A549 (cell line): ENCODE data around the gene CDH18. TPM values are rescaled to one million over a fixed set of nuclear protein-coding genes. Genes with fewer than 3 reads are reported as not detected.

ENCODE experiments used
- ATAC-seq, 2 experiments: fragments of 200-7000 bp in 1 of 2; fragments of >200 bp in 1 of 2; cut with Nextera tagmentation in 1 of 2; cut with Tn5 transposase in 1 of 2; 3 replicates each; pipeline versions ENCODE4 v1.8.0 to v1.9.1; 2018 to 2020; ENCODE audit warnings: mild to moderate bottlenecking in 1 of 2, moderate library complexity in 1 of 2
- CTCF ChIA-PET: fragments of 300-600 bp; sonication (Branson Sonifier 250); formaldehyde crosslinking; extraction: SDS; loops from one replicate; lab custom pipeline; 2021; ENCODE audit warnings: antibody characterized with exemption, inconsistent platforms; lab: Yijun Ruan, JAX
- POLR2A ChIA-PET: fragments of 350-600 bp; formaldehyde crosslinking; extraction: SDS; loops from one replicate; lab custom pipeline; 2021; ENCODE audit warnings: antibody characterized with exemption, inconsistent platforms; lab: Yijun Ruan, JAX
- DNase-seq, 2 experiments: peaks; one replicate each; pipeline versions ENCODE4 v3.0.0 to v3.0.0-alpha.2; 2011 to 2016; ENCODE audit warnings: low read depth in 1 of 2, low spot score in 1 of 2
- FAIRE-seq: peaks from 2 replicates; lab custom pipeline; 2011; peaks lifted over from hg19 to GRCh38; lab: Jason Lieb, UNC
- H3K27ac ChIP-seq, 2 experiments: fragments of >200 bp; sonication (Bioruptor Twin); formaldehyde crosslinking; 3 replicates each; pipeline ENCODE4 v1.5.1; 2016 to 2017
- H3K4me1 ChIP-seq: fragments of >200 bp; sonication (Bioruptor Twin); formaldehyde crosslinking; 3 replicates; pipeline ENCODE4 v1.6.1; 2016
- H3K4me2 ChIP-seq: fragments of >200 bp; sonication (Bioruptor Twin); formaldehyde crosslinking; 3 replicates; pipeline ENCODE4 v1.6.1; 2016
- H3K4me3 ChIP-seq: fragments of >200 bp; sonication (Bioruptor Twin); formaldehyde crosslinking; 3 replicates; pipeline ENCODE4 v1.5.1; 2016
- H3K9me3 ChIP-seq: fragments of >200 bp; sonication (Bioruptor Twin); formaldehyde crosslinking; 3 replicates; pipeline ENCODE4 v1.6.1; 2016
- BHLHE40 ChIP-seq: IDR thresholded peaks from 2 replicates; pipeline ENCODE4 v1.6.1; 2012; ENCODE audit warnings: low read depth, low read length, inconsistent platforms
- CHD4 ChIP-seq: fragments of 200-600 bp; sonication (generic); IDR thresholded peaks from 2 replicates; pipeline ENCODE4 v1.6.1; 2016; ENCODE audit warnings: antibody characterized with exemption, mild to moderate bottlenecking, borderline replicate concordance
- EP300 ChIP-seq, 2 experiments: fragments of >200 bp; sonication (Bioruptor Twin); formaldehyde crosslinking; IDR thresholded peaks; 2 replicates in 1 of 2; 3 replicates in 1 of 2; pipeline ENCODE4 v1.6.1; 2016 to 2017
- ESRRA ChIP-seq: fragments of 150-350 bp; IDR thresholded peaks from 2 replicates; pipeline ENCODE4 v1.6.1; 2014; ENCODE audit warnings: mild to moderate bottlenecking, low read length, borderline replicate concordance
- HDAC2 ChIP-seq: fragments of 200-600 bp; sonication (generic); IDR thresholded peaks from 2 replicates; pipeline ENCODE4 v1.6.1; 2016
- HEYL ChIP-seq: fragments of 250-450 bp; sonication (Bioruptor Pico); IDR thresholded peaks from 2 replicates; pipeline ENCODE4 v1.8.0; 2021; ENCODE audit warnings: mild to moderate bottlenecking, moderate library complexity
- JUN ChIP-seq, 2 experiments: fragments of >200 bp; sonication (Bioruptor Twin); formaldehyde crosslinking; IDR thresholded peaks; 2 replicates in 1 of 2; 3 replicates in 1 of 2; pipeline ENCODE4 v1.6.1; 2016 to 2017
- KDM1A ChIP-seq: fragments of 200-600 bp; sonication (generic); IDR thresholded peaks from 2 replicates; pipeline ENCODE4 v1.6.1; 2016; ENCODE audit warnings: low read depth, mild to moderate bottlenecking
- KDM5A ChIP-seq: fragments of 200-600 bp; sonication (generic); IDR thresholded peaks from 2 replicates; pipeline ENCODE4 v1.6.1; 2016; ENCODE audit warnings: antibody characterized with exemption, mild to moderate bottlenecking
- NPAS2 ChIP-seq: fragments of 250-450 bp; sonication (Bioruptor Pico); IDR thresholded peaks from 2 replicates; pipeline ENCODE4 v1.8.0; 2022; ENCODE audit warnings: mild to moderate bottlenecking, moderate library complexity, borderline replicate concordance
- PHF8 ChIP-seq: fragments of 200-600 bp; sonication (generic); IDR thresholded peaks from 2 replicates; pipeline ENCODE4 v1.6.1; 2016; ENCODE audit warnings: low read depth, mild to moderate bottlenecking, antibody characterized with exemption, moderate library complexity, borderline replicate concordance
- RCOR1 ChIP-seq: fragments of 150-350 bp; IDR thresholded peaks from 2 replicates; pipeline ENCODE4 v1.6.1; 2014; ENCODE audit warnings: antibody characterized with exemption, low read length, low read depth
- RFX5 ChIP-seq: fragments of 450-650 bp; IDR thresholded peaks from 2 replicates; pipeline ENCODE4 v1.7.1; 2014; ENCODE audit warnings: antibody characterized with exemption, mild to moderate bottlenecking, moderate library complexity
- RNF2 ChIP-seq: fragments of 200-600 bp; sonication (generic); IDR thresholded peaks from 2 replicates; pipeline ENCODE4 v1.6.1; 2016; ENCODE audit warnings: low read depth, mild to moderate bottlenecking, antibody characterized with exemption, moderate library complexity, borderline replicate concordance
- TFCP2L1 ChIP-seq: fragments of 250-450 bp; sonication (Bioruptor Pico); IDR thresholded peaks from 2 replicates; pipeline ENCODE4 v1.5.0; 2021; ENCODE audit warnings: mild to moderate bottlenecking
- TP53 ChIP-seq: fragments of 250-450 bp; sonication (Bioruptor Pico); IDR thresholded peaks from 2 replicates; pipeline ENCODE4 v1.5.0; 2021; ENCODE audit warnings: mild to moderate bottlenecking, moderate library complexity
- ZC3H11A ChIP-seq: fragments of 450-650 bp; IDR thresholded peaks from 2 replicates; pipeline ENCODE4 v1.6.1; 2014; ENCODE audit warnings: antibody characterized with exemption, mild to moderate bottlenecking
- ZNF302 ChIP-seq: fragments of 250-450 bp; sonication (Bioruptor Pico); IDR thresholded peaks from 2 replicates; pipeline ENCODE4 v1.9.0; 2021; ENCODE audit warnings: inconsistent platforms, mild to moderate bottlenecking, moderate library complexity
- ZSCAN20 ChIP-seq: fragments of 250-450 bp; sonication (Bioruptor Pico); IDR thresholded peaks from 2 replicates; pipeline ENCODE4 v1.8.0; 2022; ENCODE audit warnings: mild to moderate bottlenecking, moderate library complexity
- WGBS: methylation state at CpG from one replicate; pipeline ENCODE4 v1.1.6; 2017; ENCODE audit errors: missing lambda C conversion rate; 5-methylcytosine and 5-hydroxymethylcytosine counted together
- polyA plus RNA-seq, 4 experiments: library from polyadenylated mRNA; depleted of rRNA in 3 of 4; stranded (reverse); fragments of >200 nt; fragmentation: RNase III in 1 of 4; extraction: RNeasy Plus Mini Kit Qiagen cat#74134 plus additional on column Dnase treatment in 1 of 4; gene quantifications; 2 replicates in 3 of 4; 3 replicates in 1 of 4; pipeline ENCODE4 v1.2.3, GENCODE V29; 2011 to 2017
- TF ChIP-seq, protein P1 (sequence below): fragments of 450-650 bp; IDR thresholded peaks from 2 replicates; pipeline ENCODE4 v1.6.1; 2014; ENCODE audit warnings: antibody characterized with exemption
- TF ChIP-seq, protein P2 (sequence below): fragments of >200 bp; sonication (Bioruptor Twin); formaldehyde crosslinking; IDR thresholded peaks from 3 replicates; pipeline ENCODE4 v1.6.1; 2016
- TF ChIP-seq, protein P3 (sequence below): fragments of 200-600 bp; sonication (generic); IDR thresholded peaks from 2 replicates; pipeline ENCODE4 v1.6.1; 2016; ENCODE audit warnings: antibody characterized with exemption, mild to moderate bottlenecking, moderate library complexity
- TF ChIP-seq, protein P4 (sequence below): fragments of >200 bp; sonication (Bioruptor Twin); formaldehyde crosslinking; IDR thresholded peaks from 2 replicates; pipeline ENCODE4 v1.6.1; 2016

The CDH18 gene
- polyA plus RNA-seq, 2 of the 4 experiments (the other 2 are of a cell fraction), result not detected

DNA sequence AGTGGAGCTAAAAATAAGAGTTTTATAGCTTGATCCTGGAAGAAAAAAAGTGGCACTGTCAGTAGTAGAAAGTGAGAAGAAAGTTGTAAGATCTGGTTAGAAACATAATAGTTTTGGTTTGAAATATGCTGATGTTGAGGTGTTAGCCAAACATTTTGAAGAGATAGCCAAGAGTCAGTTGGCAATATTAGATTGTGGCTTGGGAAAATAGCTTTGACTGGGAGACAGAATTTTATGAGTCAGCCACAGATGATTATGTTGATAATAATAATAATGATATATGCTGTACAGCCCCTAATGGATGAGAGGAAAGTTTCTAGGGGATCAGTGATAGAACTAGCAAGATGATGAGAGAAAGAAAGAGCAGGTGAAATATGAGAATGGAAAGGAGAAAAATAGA is 12.4 kb upstream of the CDH18 start:
- Histone ChIP-seq H3K4me2 (no peak overlapping the region), H3K27ac (no peak overlapping the region), H3K4me3 (no peak overlapping the region), H3K4me1 (no peaks in the 10 kb centered on the region), H3K9me3 (no peaks in the 10 kb centered on the region)
- ATAC-seq (no peak), DNase-seq (no peak), FAIRE-seq (no peak)
- POLR2A ChIA-PET, result no interaction called here
- TF ChIP-seq JUN (IDR thresholded peaks at IDR 0.05), result no peak
- no peak for TF ChIP-seq RCOR1
- TF ChIP-seq ZSCAN20 (CRISPR knock-in tag), result no peak
- TF ChIP-seq EP300 (IDR thresholded peaks at IDR 0.05), result no peak
- no peak for TF ChIP-seq PHF8
- no peak for TF ChIP-seq ESRRA
- TF ChIP-seq, protein P1, sequence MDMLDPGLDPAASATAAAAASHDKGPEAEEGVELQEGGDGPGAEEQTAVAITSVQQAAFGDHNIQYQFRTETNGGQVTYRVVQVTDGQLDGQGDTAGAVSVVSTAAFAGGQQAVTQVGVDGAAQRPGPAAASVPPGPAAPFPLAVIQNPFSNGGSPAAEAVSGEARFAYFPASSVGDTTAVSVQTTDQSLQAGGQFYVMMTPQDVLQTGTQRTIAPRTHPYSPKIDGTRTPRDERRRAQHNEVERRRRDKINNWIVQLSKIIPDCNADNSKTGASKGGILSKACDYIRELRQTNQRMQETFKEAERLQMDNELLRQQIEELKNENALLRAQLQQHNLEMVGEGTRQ, result no peak
- TF ChIP-seq HEYL (CRISPR knock-in tag), result no peak
- CTCF ChIA-PET, result no interaction called here

DNA sequence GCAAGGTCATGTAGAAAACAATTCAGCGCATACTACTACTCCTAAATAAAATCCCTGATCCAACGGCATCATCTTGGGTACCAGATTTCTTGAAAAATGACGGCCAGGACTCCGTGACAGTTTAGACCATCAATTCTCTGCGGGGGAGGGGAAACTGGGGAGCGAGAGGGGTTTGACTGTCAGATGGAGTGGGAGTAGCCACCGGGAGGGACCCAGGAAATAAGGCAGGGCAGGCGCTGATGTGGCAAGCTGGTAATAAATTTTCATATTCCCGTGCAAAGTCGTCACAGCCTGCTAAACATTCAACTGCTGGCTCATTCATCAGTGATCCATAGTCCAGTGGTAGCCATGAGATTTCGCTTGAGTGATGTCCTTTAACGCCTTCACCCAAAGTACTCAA is 457 bp upstream of the CDH18 start:
- POLR2A ChIA-PET, result no interaction called here
- no peak for FAIRE-seq
- TF ChIP-seq PHF8, result no peak
- TF ChIP-seq, protein P1, result no peak
- no peak for TF ChIP-seq ZC3H11A
- TF ChIP-seq CHD4, result no peak
- no peak for TF ChIP-seq RFX5
- TF ChIP-seq HDAC2, result no peak
- no peak for TF ChIP-seq KDM1A
- DNase-seq, result no peak
- 7% methylated on average over 12 of the region's 12 CpGs for WGBS
- Histone ChIP-seq H3K9me3 (no peaks in the 10 kb centered on the region), H3K4me2 (peak overlapping the region; percentile 72), H3K27ac (no peak overlapping the region), H3K4me3 (peak overlapping the region; percentile 28; the same call in 2 of the 3 replicates), H3K4me1 (no peaks in the 10 kb centered on the region)
- peak; percentile 36 to 51; a peak in 4 of 6 replicates for ATAC-seq
- CTCF ChIA-PET, result no interaction called here

DNA sequence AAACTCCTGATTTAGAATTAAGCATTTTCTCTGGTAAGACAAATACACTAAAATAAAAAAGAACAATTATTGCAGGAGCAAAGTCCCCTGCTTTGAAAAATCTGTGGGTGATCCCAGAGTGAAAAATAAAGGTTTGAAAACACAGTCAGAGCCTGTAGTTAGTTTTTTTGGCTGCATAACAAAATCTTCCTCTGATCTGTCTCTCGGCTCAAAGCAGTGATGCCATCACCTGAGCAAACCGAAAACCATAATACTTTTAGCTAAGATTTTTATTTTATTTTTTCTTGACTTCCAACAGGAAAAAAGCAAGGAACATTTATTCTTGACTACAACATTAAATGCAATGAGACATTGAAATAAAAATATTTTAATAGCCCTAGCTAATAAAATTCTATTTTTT is 1.2 kb downstream of the CDH18 start:
- ATAC-seq, result no peak
- H3K9me3 ChIP-seq, result no peaks in the 10 kb centered on the region
- no peaks in the 10 kb centered on the region for H3K4me1 ChIP-seq
- TF ChIP-seq KDM5A, result no peak
- TF ChIP-seq, protein P2, sequence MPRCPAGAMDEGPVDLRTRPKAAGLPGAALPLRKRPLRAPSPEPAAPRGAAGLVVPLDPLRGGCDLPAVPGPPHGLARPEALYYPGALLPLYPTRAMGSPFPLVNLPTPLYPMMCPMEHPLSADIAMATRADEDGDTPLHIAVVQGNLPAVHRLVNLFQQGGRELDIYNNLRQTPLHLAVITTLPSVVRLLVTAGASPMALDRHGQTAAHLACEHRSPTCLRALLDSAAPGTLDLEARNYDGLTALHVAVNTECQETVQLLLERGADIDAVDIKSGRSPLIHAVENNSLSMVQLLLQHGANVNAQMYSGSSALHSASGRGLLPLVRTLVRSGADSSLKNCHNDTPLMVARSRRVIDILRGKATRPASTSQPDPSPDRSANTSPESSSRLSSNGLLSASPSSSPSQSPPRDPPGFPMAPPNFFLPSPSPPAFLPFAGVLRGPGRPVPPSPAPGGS, result no peak
- no peak for TF ChIP-seq ZNF302 (CRISPR knock-in tag)
- TF ChIP-seq RNF2, result no peak
- TF ChIP-seq JUN (IDR thresholded peaks at IDR 0.05), result no peak
- TF ChIP-seq, protein P3, sequence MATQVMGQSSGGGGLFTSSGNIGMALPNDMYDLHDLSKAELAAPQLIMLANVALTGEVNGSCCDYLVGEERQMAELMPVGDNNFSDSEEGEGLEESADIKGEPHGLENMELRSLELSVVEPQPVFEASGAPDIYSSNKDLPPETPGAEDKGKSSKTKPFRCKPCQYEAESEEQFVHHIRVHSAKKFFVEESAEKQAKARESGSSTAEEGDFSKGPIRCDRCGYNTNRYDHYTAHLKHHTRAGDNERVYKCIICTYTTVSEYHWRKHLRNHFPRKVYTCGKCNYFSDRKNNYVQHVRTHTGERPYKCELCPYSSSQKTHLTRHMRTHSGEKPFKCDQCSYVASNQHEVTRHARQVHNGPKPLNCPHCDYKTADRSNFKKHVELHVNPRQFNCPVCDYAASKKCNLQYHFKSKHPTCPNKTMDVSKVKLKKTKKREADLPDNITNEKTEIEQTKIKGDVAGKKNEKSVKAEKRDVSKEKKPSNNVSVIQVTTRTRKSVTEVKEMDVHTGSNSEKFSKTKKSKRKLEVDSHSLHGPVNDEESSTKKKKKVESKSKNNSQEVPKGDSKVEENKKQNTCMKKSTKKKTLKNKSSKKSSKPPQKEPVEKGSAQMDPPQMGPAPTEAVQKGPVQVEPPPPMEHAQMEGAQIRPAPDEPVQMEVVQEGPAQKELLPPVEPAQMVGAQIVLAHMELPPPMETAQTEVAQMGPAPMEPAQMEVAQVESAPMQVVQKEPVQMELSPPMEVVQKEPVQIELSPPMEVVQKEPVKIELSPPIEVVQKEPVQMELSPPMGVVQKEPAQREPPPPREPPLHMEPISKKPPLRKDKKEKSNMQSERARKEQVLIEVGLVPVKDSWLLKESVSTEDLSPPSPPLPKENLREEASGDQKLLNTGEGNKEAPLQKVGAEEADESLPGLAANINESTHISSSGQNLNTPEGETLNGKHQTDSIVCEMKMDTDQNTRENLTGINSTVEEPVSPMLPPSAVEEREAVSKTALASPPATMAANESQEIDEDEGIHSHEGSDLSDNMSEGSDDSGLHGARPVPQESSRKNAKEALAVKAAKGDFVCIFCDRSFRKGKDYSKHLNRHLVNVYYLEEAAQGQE, result no peak
- no peak for TF ChIP-seq BHLHE40
- no peak for TF ChIP-seq TFCP2L1 (CRISPR knock-in tag)
- no peak for TF ChIP-seq ZC3H11A
- TF ChIP-seq, protein P4, sequence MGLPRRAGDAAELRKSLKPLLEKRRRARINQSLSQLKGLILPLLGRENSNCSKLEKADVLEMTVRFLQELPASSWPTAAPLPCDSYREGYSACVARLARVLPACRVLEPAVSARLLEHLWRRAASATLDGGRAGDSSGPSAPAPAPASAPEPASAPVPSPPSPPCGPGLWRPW, result no peak
- TF ChIP-seq TP53 (CRISPR knock-in tag), result no peak
- no peak for TF ChIP-seq NPAS2 (CRISPR knock-in tag)
- no peak for TF ChIP-seq RCOR1
- TF ChIP-seq, all 56 proteins: peak for 0
- CTCF ChIA-PET, result no interaction called here
- Histone ChIP-seq H3K4me2 (no peak overlapping the region), H3K27ac (no peak overlapping the region), H3K4me3 (no peak overlapping the region)
- no peak for FAIRE-seq
- POLR2A ChIA-PET, result no interaction called here
- 9% methylated on average over 2 of the region's 2 CpGs for WGBS
- no peak for DNase-seq
